Lower leg skin (tissue), 3 donors: ENCODE results near the gene PRR33.

ENCODE experiments used
- CTCF ChIP-seq, 3 donors: fragments of 450-650 bp; IDR thresholded peaks; one replicate each; pipeline ENCODE4 v1.5.1; 2016; ENCODE audit warnings: antibody characterized with exemption in 3 of 3, mild to moderate bottlenecking in 3 of 3, moderate library complexity in 2 of 3
- POLR2A ChIP-seq, 2 donors: fragments of 450-650 bp; IDR thresholded peaks; one replicate each; pipeline ENCODE4 v1.6.1; 2016 to 2017; ENCODE audit warnings: antibody characterized with exemption in 2 of 2, mild to moderate bottlenecking in 1 of 2, moderate library complexity in 1 of 2

GRCh38 chr11:1889224-1889930 lies 2.3 kb downstream of the PRR33 start:
- TF ChIP-seq CTCF (IDR thresholded peaks at IDR 0.05) (no peak), POLR2A (IDR thresholded peaks at IDR 0.05) (no peak)
